ENCODE measurements around the gene ATP8A2.

- TF ChIP-seq CTCF (IDR thresholded peaks at IDR 0.05) (no peak), POLR2A (IDR thresholded peaks at IDR 0.05) (no peak), POLR2AphosphoS5 (IDR thresholded peaks at IDR 0.05) (no peak)
Observed at GRCh38 chr13:25329706-25330105, 42.1 kb upstream of the ATP8A2 start.
